ENCODE data around the gene LRRIQ3.

DNA sequence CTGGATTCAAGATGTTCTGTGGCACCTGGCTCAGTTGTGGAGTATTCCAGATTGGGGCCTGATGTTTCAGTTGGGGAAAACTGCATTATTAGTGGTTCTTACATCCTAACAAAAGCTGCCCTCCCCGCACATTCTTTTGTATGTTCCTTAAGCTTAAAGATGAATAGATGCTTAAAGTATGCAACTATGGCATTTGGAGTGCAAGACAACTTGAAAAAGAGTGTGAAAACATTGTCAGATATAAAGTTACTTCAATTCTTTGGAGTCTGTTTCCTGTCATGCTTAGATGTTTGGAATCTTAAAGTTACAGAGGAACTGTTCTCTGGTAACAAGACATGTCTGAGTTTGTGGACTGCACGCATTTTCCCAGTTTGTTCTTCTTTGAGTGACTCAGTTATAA is 7.3 kb upstream of the LRRIQ3 start:
- TF ChIP-seq, protein P1, sequence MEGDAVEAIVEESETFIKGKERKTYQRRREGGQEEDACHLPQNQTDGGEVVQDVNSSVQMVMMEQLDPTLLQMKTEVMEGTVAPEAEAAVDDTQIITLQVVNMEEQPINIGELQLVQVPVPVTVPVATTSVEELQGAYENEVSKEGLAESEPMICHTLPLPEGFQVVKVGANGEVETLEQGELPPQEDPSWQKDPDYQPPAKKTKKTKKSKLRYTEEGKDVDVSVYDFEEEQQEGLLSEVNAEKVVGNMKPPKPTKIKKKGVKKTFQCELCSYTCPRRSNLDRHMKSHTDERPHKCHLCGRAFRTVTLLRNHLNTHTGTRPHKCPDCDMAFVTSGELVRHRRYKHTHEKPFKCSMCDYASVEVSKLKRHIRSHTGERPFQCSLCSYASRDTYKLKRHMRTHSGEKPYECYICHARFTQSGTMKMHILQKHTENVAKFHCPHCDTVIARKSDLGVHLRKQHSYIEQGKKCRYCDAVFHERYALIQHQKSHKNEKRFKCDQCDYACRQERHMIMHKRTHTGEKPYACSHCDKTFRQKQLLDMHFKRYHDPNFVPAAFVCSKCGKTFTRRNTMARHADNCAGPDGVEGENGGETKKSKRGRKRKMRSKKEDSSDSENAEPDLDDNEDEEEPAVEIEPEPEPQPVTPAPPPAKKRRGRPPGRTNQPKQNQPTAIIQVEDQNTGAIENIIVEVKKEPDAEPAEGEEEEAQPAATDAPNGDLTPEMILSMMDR (IDR thresholded peaks at IDR 0.05; ENCODE audit: low read length): no peak
- no peak for TF ChIP-seq EZH2 (optimal IDR thresholded peaks at IDR 0.05; ENCODE audit: low read depth, low read length)
- no peak for TF ChIP-seq EZH2phosphoT487 (IDR thresholded peaks at IDR 0.05; ENCODE audit: low read length)

Data from MM.1S (cell line).